GM10266 (cell line): ENCODE results near the gene PCDHGB1.
"Not testable (repeated sequence)": the region's sequence is repeated elsewhere in the genome, so short reads cannot be mapped to it uniquely, and the experiment has no call there.

Experiments
- DNase-seq: peaks from one replicate; pipeline ENCODE4 v3.0.0; 2012; ENCODE audit errors: extremely low spot score
- CTCF ChIP-seq: IDR thresholded peaks from 2 replicates; pipeline ENCODE4 v1.5.1; 2012; ENCODE audit warnings: mild to moderate bottlenecking, low read depth; ENCODE audit not compliant: control insufficient read depth, insufficient read depth; ENCODE audit errors: missing control alignments

The PCDHGB1 gene

DNA sequence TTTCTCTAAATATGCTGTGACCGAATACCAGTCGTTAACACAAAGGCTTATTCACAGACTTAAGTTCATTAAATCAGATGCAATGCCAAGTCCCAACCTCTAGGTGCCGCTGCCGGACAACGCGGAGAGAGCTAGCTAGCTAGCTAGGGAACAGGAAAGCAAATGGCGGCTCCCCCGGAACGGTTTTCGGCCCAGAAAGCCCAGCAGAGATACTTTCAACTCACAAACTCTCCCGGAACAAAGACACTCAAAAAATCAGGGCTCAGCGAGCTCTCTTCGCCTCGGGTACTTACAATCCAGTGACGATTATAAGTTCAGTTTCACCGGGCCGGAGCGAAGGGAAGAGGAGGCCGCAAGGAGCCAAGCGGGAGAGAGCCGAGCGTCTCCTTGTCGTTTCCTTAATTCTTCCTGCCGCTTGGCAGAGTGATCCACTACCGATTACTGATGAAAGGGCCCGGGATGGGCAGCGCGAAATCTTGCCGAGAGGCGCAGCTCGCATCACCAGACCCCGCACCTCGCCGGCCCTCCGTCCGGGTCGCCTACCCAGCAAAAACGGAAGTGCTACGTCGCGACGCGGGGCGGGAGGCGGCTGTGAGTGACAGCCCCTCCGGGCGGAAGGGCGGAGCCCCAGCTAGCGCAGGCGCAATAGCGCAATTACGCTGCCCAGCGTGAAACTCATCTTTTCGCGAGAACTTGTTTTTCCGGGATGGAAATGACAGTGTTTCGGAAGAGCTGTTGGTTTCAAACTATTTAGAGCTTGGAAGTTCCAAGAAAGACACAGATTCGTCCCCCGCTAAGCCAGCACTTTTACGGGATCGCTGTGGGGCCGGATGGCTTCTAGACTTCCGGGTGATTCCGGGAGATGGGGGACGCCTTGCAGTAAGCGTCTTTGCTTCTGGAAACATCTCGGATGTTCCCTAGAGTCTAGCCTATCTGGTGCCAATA is 29.4 kb upstream of the PCDHGB1 start, which contains the start of gene TAF7:
TSS of gene TAF7 (minus strand) at position 560 of the 945 bp plus-strand sequence. CDS start 740 bp downstream, outside the sequence.
- TF ChIP-seq CTCF: peak; percentile 97
- DNase-seq: peak; percentile 93

GRCh38 chr5:141322261-141322660 is 27.6 kb upstream of the PCDHGB1 start:
- no peak for TF ChIP-seq CTCF
- no peak for DNase-seq

DNA sequence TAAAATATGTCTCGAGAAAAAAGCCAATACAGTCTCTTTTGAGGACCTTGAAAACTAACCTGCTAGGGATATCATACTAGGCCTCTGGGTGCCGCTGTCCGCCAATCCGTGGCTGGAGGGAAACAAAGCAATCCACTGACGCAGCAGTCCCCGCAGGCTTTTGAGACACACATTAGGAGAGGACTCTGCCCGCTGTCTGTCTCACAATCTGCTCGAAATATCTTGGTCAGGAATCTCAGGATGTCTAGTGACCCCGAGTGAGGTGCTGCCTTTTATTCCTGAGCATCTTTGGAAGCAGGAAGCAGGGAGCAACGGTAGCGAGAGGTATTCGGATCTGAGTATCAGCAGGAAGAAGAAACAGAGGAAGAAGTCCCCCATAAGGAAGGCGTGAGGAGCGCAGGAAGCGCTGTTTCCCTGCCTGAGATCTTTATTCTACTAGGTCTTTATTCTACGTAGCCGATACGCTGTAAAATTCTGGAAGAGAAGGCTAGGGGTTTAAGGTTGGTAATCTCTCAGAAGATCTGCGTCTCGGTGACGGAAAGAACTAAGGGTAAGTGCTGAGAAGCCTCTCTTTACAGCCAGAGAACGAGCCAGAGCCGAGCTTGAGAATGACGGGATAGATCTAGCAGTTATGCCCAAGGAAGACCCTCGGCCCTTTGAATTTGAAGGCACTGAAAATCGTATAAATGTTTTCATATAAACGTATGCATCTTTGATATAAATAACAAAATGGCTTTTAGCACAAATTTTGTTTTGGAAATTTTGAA is 23.6 kb upstream of the PCDHGB1 start:
- peak; percentile 50 for TF ChIP-seq CTCF
- peak; percentile 70 for DNase-seq

- TF ChIP-seq CTCF: no peak
- no peak for DNase-seq
Measured at GRCh38 chr5:141328231-141328630, 21.7 kb upstream of the PCDHGB1 start.

- peak; percentile 29 for TF ChIP-seq CTCF
- no peak for DNase-seq
Measured at GRCh38 chr5:141330299-141331080, 19.4 kb upstream of the PCDHGB1 start, which contains the start of gene PCDHGA1. TSS of gene PCDHGA1 (plus strand) at chr5:141330514.

- not testable (repeated sequence) for DNase-seq
Measured at GRCh38 chr5:141332571-141332970, 17.3 kb upstream of the PCDHGB1 start.
